DOHH2 (cell line): Measurements from ENCODE around the gene RTL5.

Experiments used
- H3F3A ChIP-seq: fragments of 200-600 bp; sonication (generic), shearing (Covaris generic); 2 replicates; pipeline ENCODE4 v1.6.0; 2016; ENCODE audit warnings: antibody characterized with exemption, mild to moderate bottlenecking; ENCODE audit not compliant: control insufficient read depth, insufficient read depth
- H3K27ac ChIP-seq: fragments of 200-600 bp; sonication (generic); 2 replicates; pipeline ENCODE4 v1.5.1; 2014; ENCODE audit warnings: low read depth, mild to moderate bottlenecking, low read length, moderate library complexity
- H3K27me3 ChIP-seq: fragments of 200-600 bp; sonication (generic); 2 replicates; pipeline ENCODE4 v1.6.1; 2014; ENCODE audit warnings: mild to moderate bottlenecking, low read length, mixed read lengths; ENCODE audit not compliant: control insufficient read depth
- H3K36me3 ChIP-seq: fragments of 200-600 bp; sonication (generic); 2 replicates; pipeline ENCODE4 v1.6.1; 2014; ENCODE audit warnings: mild to moderate bottlenecking, low read length, moderate library complexity, mixed read lengths; ENCODE audit not compliant: control insufficient read depth
- H3K4me1 ChIP-seq: fragments of 200-600 bp; sonication (generic); 2 replicates; pipeline ENCODE4 v1.6.1; 2014; ENCODE audit warnings: mild to moderate bottlenecking, low read length, mixed read lengths; ENCODE audit not compliant: control insufficient read depth
- H3K4me2 ChIP-seq: fragments of 200-600 bp; sonication (generic); 2 replicates; pipeline ENCODE4 v1.6.0; 2014; ENCODE audit warnings: mild to moderate bottlenecking, low read length, moderate library complexity
- H3K4me3 ChIP-seq: fragments of 200-600 bp; sonication (generic); 2 replicates; pipeline ENCODE4 v1.5.1; 2014; ENCODE audit warnings: mild to moderate bottlenecking, low read length, mixed read lengths
- H3K79me2 ChIP-seq: fragments of 200-600 bp; sonication (generic); 2 replicates; pipeline ENCODE4 v1.6.1; 2014; ENCODE audit warnings: mild to moderate bottlenecking, low read length, mixed read lengths; ENCODE audit not compliant: control insufficient read depth
- H3K9me2 ChIP-seq: fragments of 200-600 bp; sonication (generic); replicated peaks from 2 replicates; pipeline ENCODE4 v1.6.1; 2014; ENCODE audit warnings: mild to moderate bottlenecking, low read length, mixed read lengths; ENCODE audit not compliant: control insufficient read depth
- H3K9me3 ChIP-seq: fragments of 200-600 bp; sonication (generic); 2 replicates; pipeline ENCODE4 v1.6.1; 2014; ENCODE audit warnings: antibody characterized with exemption, low read length, mixed read lengths; ENCODE audit not compliant: control insufficient read depth, insufficient read depth
- H4K20me1 ChIP-seq: fragments of 200-600 bp; sonication (generic); 2 replicates; pipeline ENCODE4 v1.6.0; 2014; ENCODE audit warnings: low read depth, mild to moderate bottlenecking, antibody characterized with exemption, low read length, moderate library complexity; ENCODE audit not compliant: control insufficient read depth, insufficient read depth
- CTCF ChIP-seq: fragments of 200-600 bp; sonication (generic); IDR thresholded peaks from one replicate; pipeline ENCODE4 v1.5.1; 2014; ENCODE audit warnings: antibody characterized with exemption, mild to moderate bottlenecking, low read depth, low read length; ENCODE audit not compliant: poor library complexity, severe bottlenecking
- EZH2phosphoT487 ChIP-seq: fragments of 200-600 bp; sonication (generic); IDR thresholded peaks from 2 replicates; pipeline ENCODE4 v1.6.1; 2017; ENCODE audit warnings: borderline replicate concordance, mild to moderate bottlenecking, antibody characterized with exemption, low read length, moderate library complexity, mixed read lengths

RTL5 gene

DNA sequence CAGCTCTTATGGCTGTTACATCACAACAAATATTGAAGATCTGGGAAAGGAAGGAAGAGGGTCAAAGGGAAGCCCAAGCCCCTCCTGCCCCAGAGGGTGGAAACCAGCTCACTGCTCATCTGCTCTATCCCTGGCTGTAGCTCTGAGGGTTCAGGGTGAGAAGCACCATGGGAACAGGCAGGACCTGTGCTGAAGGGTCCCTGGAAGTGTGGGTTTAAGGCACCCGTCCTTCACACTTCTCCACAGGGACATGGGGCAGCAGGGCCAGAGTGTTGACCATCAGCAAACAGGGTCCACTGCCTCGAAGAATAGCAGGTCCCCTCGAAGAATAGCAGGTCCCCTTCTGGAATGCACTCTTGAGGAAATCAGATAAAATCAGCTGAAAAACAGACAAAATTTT is 4.4 kb downstream of the RTL5 start:
- no peaks in the 10 kb centered on the region for H3K4me1 ChIP-seq
- no peaks in the 10 kb centered on the region for H3K36me3 ChIP-seq
- H3K9me2 ChIP-seq, result no peaks in the 10 kb centered on the region
- no peak overlapping the region for H3K4me2 ChIP-seq
- H3K27ac ChIP-seq, result no peak overlapping the region
- TF ChIP-seq CTCF (no peak), EZH2phosphoT487 (no peak)
- no peaks in the 10 kb centered on the region for H3K79me2 ChIP-seq
- peaks cover 5% of the 10 kb centered on the region; the same call in 1 of the 2 replicates for H3K27me3 ChIP-seq
- H3K9me3 ChIP-seq, result no peaks in the 10 kb centered on the region
- no peaks in the 10 kb centered on the region for H4K20me1 ChIP-seq
- no peak overlapping the region for H3K4me3 ChIP-seq
- no peaks in the 10 kb centered on the region for H3F3A ChIP-seq

- Histone ChIP-seq H3K27me3 (no peaks in the 10 kb centered on the region), H3K27ac (no peak overlapping the region), H3K9me3 (no peaks in the 10 kb centered on the region), H3K4me3 (no peak overlapping the region), H3K4me1 (no peaks in the 10 kb centered on the region), H3K36me3 (no peaks in the 10 kb centered on the region), H3K9me2 (no peaks in the 10 kb centered on the region), H3K4me2 (no peak overlapping the region), H3F3A (no peaks in the 10 kb centered on the region), H3K79me2 (no peaks in the 10 kb centered on the region), H4K20me1 (no peaks in the 10 kb centered on the region)
- peak; percentile 57 for TF ChIP-seq CTCF
- TF ChIP-seq EZH2phosphoT487, result no peak
These were observed 5.1 kb downstream of the RTL5 start for GRCh38 chrX:72126539-72127140.

- Histone ChIP-seq H3K9me2 (no peaks in the 10 kb centered on the region), H3K36me3 (no peaks in the 10 kb centered on the region), H3K79me2 (no peaks in the 10 kb centered on the region), H3K4me2 (no peak overlapping the region), H4K20me1 (no peaks in the 10 kb centered on the region), H3K27me3 (no peaks in the 10 kb centered on the region), H3K4me3 (no peak overlapping the region), H3K4me1 (no peaks in the 10 kb centered on the region), H3F3A (no peaks in the 10 kb centered on the region), H3K9me3 (no peaks in the 10 kb centered on the region), H3K27ac (no peak overlapping the region)
- no peak for TF ChIP-seq CTCF
- no peak for TF ChIP-seq EZH2phosphoT487
These were observed 5.7 kb downstream of the RTL5 start for GRCh38 chrX:72126048-72126415.
